Dendritic cell treated with granulocyte-macrophage colony-stimulating factor and Interleukin-4, amounts not matched to agents 40 ng/mL and 50 ng/mL, for 4 days (primary cell): ENCODE data around the gene CCDC85B.
A peak's percentile ranks its signal among the peaks of the same experiment; 100 is the strongest.

Experiments
- H3K27ac Mint-ChIP-seq: one replicate; pipeline ENCODE4 v1.8.0; 2022; ENCODE audit warnings: mild to moderate bottlenecking, mixed read lengths
- H3K27me3 Mint-ChIP-seq: one replicate; pipeline ENCODE4 v1.8.0; 2022; ENCODE audit warnings: mild to moderate bottlenecking, mixed read lengths
- H3K36me3 Mint-ChIP-seq: one replicate; pipeline ENCODE4 v1.8.0; 2022; ENCODE audit warnings: low read depth, mixed read lengths
- H3K4me1 Mint-ChIP-seq: one replicate; pipeline ENCODE4 v1.8.0; 2022; ENCODE audit warnings: low read depth, mixed read lengths
- H3K4me3 Mint-ChIP-seq: one replicate; pipeline ENCODE4 v1.8.0; 2022; ENCODE audit warnings: mild to moderate bottlenecking, moderate library complexity, mixed read lengths
- H3K9me3 Mint-ChIP-seq: one replicate; pipeline ENCODE4 v1.8.0; 2022; ENCODE audit warnings: mixed read lengths
- intact Hi-C: fragments of 100-400 bp; cut with micrococcal nuclease; formaldehyde crosslinking; loops from one replicate; pipeline ENCODE4 v1.15.0; 2022

The CCDC85B gene

DNA sequence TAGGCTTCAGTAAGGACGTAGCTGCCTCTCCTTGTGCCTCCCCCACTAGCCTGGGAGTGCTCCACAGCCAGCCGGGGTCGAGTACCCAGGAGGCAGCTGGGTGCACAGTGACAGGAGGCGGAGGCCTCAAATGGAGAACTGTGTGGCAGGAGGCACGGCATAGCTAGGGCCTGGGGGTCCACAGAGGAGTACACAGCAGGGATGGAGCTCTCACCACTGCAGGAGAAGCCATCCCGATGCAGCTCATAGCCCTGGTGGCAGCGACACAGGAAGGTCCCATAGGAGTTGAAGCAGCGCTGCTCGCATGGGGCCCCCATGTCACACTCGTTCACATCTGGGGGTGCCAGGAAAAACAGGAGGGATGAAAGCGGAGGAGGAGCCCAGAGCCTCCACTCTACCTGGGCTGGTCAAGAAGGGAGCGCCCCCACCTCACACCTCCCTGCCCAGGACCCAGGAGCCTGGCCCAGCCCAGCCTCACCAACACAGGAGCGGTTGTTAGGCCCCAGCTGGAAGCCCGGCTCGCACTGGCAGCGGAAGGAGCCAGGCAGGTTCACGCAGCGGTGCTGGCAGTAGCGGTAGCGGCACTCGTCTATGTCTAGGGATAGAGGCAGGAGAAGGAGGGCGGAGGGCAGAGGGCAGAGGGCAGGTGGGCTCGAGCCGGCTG, 20.7 kb upstream of the CCDC85B start:
- peaks cover 25% of the 10 kb centered on the region for H3K27me3 Mint-ChIP-seq
- intact Hi-C loops, result no loop called here
- no peaks in the 10 kb centered on the region for H3K9me3 Mint-ChIP-seq
- no peak overlapping the region for H3K4me3 Mint-ChIP-seq
- H3K36me3 Mint-ChIP-seq, result peaks cover 47% of the 10 kb centered on the region
- no peak overlapping the region for H3K27ac Mint-ChIP-seq
- H3K4me1 Mint-ChIP-seq, result peaks cover 63% of the 10 kb centered on the region

DNA sequence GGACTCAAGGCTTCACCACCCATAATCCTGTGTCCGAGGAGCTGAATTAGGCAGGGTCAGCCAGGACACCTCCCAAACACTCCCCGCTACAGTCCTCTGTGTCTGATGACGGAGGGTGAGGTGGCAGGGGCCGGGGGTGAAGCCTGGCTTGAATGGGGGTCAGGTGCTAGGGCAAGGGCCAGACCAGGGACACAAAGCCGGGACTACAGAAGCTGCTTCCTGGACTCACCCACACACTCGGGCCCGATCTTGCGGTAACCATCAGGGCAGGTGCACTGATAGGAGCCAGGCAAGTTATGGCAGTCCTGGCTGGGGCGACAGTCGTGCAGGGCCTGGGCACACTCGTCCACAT, 20.2 kb upstream of the CCDC85B start:
- H3K36me3 Mint-ChIP-seq, result peaks cover 42% of the 10 kb centered on the region
- intact Hi-C loops, result no loop called here
- H3K9me3 Mint-ChIP-seq, result no peaks in the 10 kb centered on the region
- H3K27me3 Mint-ChIP-seq, result peaks cover 25% of the 10 kb centered on the region
- peaks cover 58% of the 10 kb centered on the region for H3K4me1 Mint-ChIP-seq
- H3K27ac Mint-ChIP-seq, result peak overlapping the region; percentile 51
- H3K4me3 Mint-ChIP-seq, result no peak overlapping the region

DNA sequence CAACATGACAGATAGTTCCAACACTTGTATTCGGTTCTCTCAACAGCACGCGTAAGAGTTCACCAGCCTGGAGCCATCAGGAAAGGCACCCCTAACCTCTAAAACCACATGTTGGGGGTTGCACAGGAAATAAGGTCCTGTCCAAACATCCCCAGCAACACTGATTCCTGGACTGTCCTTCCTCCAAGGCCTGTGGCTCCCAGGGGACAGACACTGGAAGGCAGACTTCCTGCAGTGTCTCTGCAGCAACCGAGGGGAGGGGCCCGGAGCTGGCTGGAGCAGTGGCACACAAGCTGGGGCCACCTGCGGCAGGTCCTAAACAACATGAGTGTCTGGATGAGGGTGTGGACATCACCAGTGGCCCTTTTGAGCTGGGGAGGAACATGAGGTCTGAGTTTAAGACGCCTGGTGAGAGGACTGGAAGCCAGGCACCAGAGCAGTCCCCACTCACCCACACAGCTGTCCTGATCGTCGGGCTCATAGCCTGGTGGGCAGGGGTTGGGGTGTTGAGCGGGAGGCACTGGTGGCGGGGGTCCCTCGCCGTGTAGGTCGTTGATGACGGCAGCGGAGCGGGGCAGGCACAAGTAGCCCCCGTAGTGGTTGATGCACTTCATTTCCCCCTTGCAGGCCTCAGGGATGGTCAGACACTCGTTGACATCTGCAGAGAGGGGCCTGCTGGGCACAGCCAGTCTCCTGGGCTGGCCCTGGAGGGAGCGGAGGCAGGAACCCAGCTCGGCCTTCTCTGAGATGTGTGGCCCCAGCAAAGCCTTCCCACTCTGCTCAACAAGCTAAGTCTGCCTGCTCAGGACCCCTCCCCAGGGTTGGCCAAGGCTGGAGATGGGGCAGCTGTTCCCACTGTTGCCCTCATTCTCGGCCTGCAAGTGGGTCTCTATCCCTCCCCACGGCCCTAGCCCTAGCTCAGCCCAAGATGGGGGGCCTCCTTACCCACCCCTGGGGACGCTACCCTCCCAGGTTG, 19.5 kb upstream of the CCDC85B start:
- Mint-ChIP-seq H3K27ac (peak overlapping the region; percentile 73), H3K4me1 (peaks cover 54% of the 10 kb centered on the region)

DNA sequence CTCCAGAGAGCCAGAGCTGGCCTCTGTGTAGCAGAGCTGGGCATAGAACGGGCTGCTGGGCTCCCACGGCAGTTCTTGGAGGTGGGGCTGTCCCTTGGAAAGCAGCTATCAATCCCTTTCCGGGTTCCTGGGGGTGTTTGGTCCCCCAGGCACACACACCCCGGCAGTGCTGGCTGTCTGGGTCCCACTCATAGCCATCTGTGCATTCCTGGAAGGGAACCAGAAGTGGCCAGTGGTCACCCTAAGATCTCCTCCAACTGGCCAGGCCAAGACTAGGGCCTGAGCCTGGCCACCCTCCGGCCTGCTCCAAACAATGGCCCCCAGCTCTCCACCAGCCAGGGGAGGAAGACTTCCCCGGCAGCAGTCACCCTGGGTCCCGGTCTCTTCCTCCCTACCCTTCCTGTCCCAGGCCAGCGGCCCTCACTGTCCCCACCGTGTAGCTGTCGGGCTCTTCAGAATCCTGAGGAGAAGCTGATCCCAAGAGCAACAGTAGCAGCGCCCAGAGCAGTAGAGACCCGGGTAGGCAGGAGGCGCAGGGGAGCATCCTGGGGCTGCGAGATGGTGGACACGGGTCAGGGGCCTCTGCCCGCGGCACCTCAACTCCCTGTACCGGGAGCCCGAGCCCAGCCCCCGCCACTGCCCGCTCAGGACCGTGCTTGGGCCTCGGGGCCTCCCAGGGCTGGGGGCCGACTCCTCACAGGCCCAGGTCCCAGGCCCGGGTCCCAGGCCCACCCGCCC, 18.5 kb upstream of the CCDC85B start:
- Mint-ChIP-seq H3K36me3 (peaks cover 26% of the 10 kb centered on the region), H3K27ac (peak overlapping the region; percentile 73), H3K9me3 (no peaks in the 10 kb centered on the region), H3K27me3 (peaks cover 25% of the 10 kb centered on the region), H3K4me1 (peaks cover 56% of the 10 kb centered on the region), H3K4me3 (peak overlapping the region; percentile 34)
- intact Hi-C loops, result no loop called here

More for the DNA sequence above, 19.5 kb upstream of the CCDC85B start:
- Mint-ChIP-seq H3K4me3 (no peak overlapping the region), H3K36me3 (peaks cover 34% of the 10 kb centered on the region), H3K27me3 (peaks cover 25% of the 10 kb centered on the region), H3K9me3 (no peaks in the 10 kb centered on the region)
- intact Hi-C loops, result no loop called here

- peak within 1 kb of the TSS; percentile 96 for H3K4me3 Mint-ChIP-seq
- no peaks in the 10 kb centered on the region for H3K9me3 Mint-ChIP-seq
- peaks cover 55% of the 10 kb centered on the region for H3K4me1 Mint-ChIP-seq
- intact Hi-C loops, result no loop called here
- H3K36me3 Mint-ChIP-seq, result peaks cover 18% of the 10 kb centered on the region
- H3K27ac Mint-ChIP-seq, result peak within 1 kb of the TSS; percentile 95
- H3K27me3 Mint-ChIP-seq, result peaks cover 25% of the 10 kb centered on the region
Measured at GRCh38 chr11:65872586-65873317, 17.7 kb upstream of the CCDC85B start, which contains the start of gene EFEMP2. Gene EFEMP2, minus strand, starts transcription at chr11:65872800. Its CDS starts 446 bp downstream, at chr11:65872354.

DNA sequence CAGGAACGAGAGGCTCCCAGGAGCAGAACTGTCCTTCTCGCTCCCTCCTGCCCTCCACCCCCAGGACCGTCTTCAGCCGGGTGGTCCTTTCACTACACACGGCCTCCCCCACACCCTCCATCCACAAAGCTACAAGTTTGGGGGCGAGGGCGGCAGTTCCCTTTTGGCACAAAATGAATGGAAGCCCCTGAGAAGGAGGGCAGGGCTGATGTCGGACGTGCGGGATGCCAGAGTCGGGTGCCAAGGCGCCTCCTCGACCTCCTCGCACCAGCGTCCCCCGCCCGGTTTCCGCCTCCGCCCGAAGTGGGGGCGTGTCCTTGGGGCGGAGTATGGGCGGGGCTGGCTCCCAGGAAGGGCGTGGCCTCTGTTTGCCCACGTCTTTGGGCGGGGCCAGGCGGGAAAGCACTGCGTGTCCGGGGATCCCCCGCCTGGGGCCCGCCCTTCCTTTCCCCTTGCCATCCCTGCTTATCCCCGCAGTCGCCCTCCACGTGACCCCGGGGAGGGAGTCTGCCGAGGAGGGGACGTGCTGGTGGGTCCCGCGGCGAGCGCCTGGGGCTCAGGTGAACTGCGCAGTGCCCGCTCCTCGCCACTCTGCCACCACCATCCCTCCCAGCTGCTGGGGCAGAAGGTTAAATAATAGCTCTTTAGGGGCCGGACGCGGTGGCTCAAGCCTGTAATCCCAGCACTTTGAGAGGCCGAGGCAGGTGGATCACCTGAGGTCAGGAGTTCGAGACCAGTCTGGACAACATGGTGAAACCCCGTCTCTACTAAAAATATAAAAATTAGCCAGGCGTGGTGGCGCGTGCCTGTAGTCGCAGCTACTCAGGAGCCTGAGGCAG, 16.9 kb upstream of the CCDC85B start:
- Mint-ChIP-seq H3K27me3 (peaks cover 25% of the 10 kb centered on the region), H3K4me3 (peak overlapping the region; percentile 96), H3K4me1 (peaks cover 59% of the 10 kb centered on the region), H3K27ac (peak overlapping the region; percentile 95), H3K9me3 (no peaks in the 10 kb centered on the region), H3K36me3 (peaks cover 10% of the 10 kb centered on the region)
- intact Hi-C loops, result no loop called here

GRCh38 chr11:65879617-65880016, 10.9 kb upstream of the CCDC85B start, which contains the start of gene CTSW:
Gene CTSW, plus strand, starts transcription at chr11:65879837. Its CDS starts 18 bp downstream, at chr11:65879855.
- peaks cover 63% of the 10 kb centered on the region for H3K4me1 Mint-ChIP-seq
- H3K36me3 Mint-ChIP-seq, result peaks cover 30% of the 10 kb centered on the region
- intact Hi-C loops, result no loop called here
- H3K27ac Mint-ChIP-seq, result peak within 1 kb of the TSS; percentile 20
- H3K4me3 Mint-ChIP-seq, result peak within 1 kb of the TSS; percentile 51
- H3K9me3 Mint-ChIP-seq, result no peaks in the 10 kb centered on the region
- peaks cover 3% of the 10 kb centered on the region for H3K27me3 Mint-ChIP-seq

DNA sequence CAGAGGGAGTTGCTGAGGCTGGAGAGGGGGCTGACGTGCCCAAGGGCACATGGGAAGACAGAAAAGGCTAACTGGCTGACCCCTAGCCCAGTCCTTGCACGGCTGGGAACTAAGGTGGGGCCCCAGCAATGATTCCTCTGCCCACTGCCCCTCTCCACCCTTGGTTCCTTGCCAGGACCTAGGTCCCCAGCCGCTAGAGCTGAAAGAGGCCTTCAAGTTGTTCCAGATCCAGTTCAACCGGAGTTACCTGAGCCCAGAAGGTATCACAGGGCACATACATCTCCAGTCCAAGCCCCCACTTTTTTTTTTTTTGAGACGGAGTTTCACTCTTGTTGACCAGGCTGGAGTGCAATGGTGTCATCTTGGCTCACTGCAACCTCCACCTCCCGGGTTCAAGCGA, 10.4 kb upstream of the CCDC85B start:
- Mint-ChIP-seq H3K4me3 (no peak overlapping the region), H3K4me1 (peaks cover 67% of the 10 kb centered on the region), H3K9me3 (no peaks in the 10 kb centered on the region), H3K36me3 (peaks cover 34% of the 10 kb centered on the region), H3K27me3 (peaks cover 3% of the 10 kb centered on the region), H3K27ac (peak overlapping the region; percentile 20)
- intact Hi-C loops, result no loop called here

DNA sequence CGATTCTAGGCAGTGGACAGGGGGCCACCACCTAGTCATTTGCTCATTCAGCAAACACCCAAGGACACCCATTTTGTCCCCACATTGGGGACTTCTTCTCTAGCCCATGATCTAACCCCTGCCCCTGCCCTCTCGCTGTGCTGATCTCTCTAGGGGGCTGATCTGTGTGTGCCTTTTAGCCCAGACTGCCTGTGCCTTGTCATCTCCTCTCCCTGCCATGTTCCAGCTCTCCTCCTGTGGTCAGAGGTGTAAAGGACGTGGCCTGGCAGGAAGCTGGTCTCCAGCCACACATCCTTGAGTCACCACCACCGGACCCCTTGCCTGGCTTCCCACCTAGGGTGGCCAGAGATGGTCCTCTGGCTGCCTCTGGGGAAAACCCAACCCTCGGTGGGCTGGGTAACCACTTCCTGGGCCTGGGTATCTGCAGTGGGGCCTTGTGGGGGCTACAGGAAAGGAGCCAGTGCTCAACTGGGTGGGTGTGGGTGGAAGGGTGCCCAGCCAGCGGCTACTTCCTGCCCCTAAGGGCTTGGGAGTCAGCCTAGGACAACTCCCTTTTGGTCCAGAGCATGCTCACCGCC, 9.5 kb upstream of the CCDC85B start:
- Mint-ChIP-seq H3K4me1 (peaks cover 71% of the 10 kb centered on the region), H3K36me3 (peaks cover 43% of the 10 kb centered on the region), H3K9me3 (no peaks in the 10 kb centered on the region), H3K4me3 (no peak overlapping the region), H3K27ac (peak overlapping the region; percentile 13), H3K27me3 (peaks cover 3% of the 10 kb centered on the region)
- intact Hi-C loops, result no loop called here

DNA sequence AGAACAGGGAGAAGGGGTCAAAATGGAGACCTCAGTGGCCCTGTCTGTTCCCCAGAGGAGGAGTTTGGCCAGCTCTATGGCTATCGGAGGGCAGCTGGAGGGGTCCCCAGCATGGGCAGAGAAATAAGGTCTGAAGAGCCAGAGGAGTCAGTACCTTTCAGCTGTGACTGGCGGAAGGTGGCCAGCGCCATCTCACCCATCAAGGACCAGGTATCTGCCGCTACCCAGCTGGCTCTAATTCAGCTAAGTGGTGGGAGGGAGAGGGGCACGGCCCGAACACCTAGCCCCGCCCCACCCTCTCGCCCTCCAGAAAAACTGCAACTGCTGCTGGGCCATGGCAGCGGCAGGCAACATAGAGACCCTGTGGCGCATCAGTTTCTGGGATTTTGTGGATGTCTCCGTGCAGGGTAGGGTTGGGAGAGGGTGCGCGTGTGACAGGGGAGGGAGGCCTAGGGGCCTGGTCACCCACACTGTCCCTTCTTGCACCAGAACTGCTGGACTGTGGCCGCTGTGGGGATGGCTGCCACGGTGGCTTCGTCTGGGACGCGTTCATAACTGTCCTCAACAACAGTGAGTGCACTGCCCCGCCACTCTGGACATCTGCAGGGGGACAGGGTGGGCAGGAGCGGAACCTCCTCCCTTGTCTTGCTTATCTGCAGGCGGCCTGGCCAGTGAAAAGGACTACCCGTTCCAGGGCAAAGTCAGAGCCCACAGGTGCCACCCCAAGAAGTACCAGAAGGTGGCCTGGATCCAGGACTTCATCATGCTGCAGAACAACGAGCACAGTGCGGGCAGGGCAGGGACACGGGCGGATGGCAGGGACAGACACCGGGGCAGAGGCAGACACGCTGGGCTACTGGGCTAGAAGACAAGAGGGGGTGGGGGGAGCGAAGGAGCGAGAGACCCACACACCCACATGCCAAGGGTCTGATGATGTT, 8.1 kb upstream of the CCDC85B start:
- intact Hi-C loops, result no loop called here
- Mint-ChIP-seq H3K4me1 (peaks cover 73% of the 10 kb centered on the region), H3K9me3 (no peaks in the 10 kb centered on the region), H3K4me3 (no peak overlapping the region), H3K36me3 (peaks cover 58% of the 10 kb centered on the region), H3K27me3 (peaks cover 3% of the 10 kb centered on the region), H3K27ac (no peak overlapping the region)

- Mint-ChIP-seq H3K4me1 (peaks cover 75% of the 10 kb centered on the region), H3K4me3 (no peak overlapping the region), H3K27me3 (peaks cover 3% of the 10 kb centered on the region), H3K9me3 (no peaks in the 10 kb centered on the region), H3K27ac (no peak overlapping the region), H3K36me3 (peaks cover 65% of the 10 kb centered on the region)
- intact Hi-C loops, result no loop called here
Measured at GRCh38 chr11:65883058-65883761, 7.3 kb upstream of the CCDC85B start.
